GM18505 (cell line): ENCODE measurements around the gene TSFM.

ENCODE experiments used
- ATAC-seq: cut with Tn5 transposase; IDR thresholded peaks from one replicate; pipeline ENCODE4 v1.9.1; 2021; ENCODE audit not compliant: unreplicated experiment
- POLR2A ChIP-seq: IDR thresholded peaks from 4 replicates; pipeline ENCODE4 v1.6.1; 2011; ENCODE audit warnings: borderline replicate concordance; ENCODE audit not compliant: insufficient read depth, insufficient read length; ENCODE audit errors: extremely low read depth

TSFM gene

GRCh38 chr12:57775044-57775443 is 7.5 kb upstream of the TSFM start:
- no peak for ATAC-seq

GRCh38 chr12:57775563-57776246 is 6.9 kb upstream of the TSFM start:
- no peak for ATAC-seq
- TF ChIP-seq POLR2A: no peak

More at GRCh38 chr12:57775044-57775443, 7.5 kb upstream of the TSFM start:
- TF ChIP-seq POLR2A: no peak

GRCh38 chr12:57776247-57776587 is 6.4 kb upstream of the TSFM start:
- no peak for TF ChIP-seq POLR2A
- no peak for ATAC-seq

GRCh38 chr12:57777367-57777766 is 5.2 kb upstream of the TSFM start:
- TF ChIP-seq POLR2A: no peak
- no peak for ATAC-seq

- no peak for TF ChIP-seq POLR2A
- no peak for ATAC-seq
These were observed 4.7 kb upstream of the TSFM start for GRCh38 chr12:57777911-57778310.

- ATAC-seq: no peak
- no peak for TF ChIP-seq POLR2A
These were observed 2.9 kb upstream of the TSFM start for GRCh38 chr12:57779736-57780135.

GRCh38 chr12:57780284-57780897 is 2.2 kb upstream of the TSFM start:
- TF ChIP-seq POLR2A: no peak
- no peak for ATAC-seq

- no peak for ATAC-seq
- TF ChIP-seq POLR2A: no peak
These were observed 1.3 kb upstream of the TSFM start for GRCh38 chr12:57781244-57781643.

GRCh38 chr12:57781801-57782200 is 786 bp upstream of the TSFM start:
- no peak for ATAC-seq
- TF ChIP-seq POLR2A: no peak

GRCh38 chr12:57782243-57782607 is 362 bp upstream of the TSFM start:
- no peak for TF ChIP-seq POLR2A
- no peak for ATAC-seq

- no peak for TF ChIP-seq POLR2A
- no peak for ATAC-seq
These were observed 847 bp downstream of the TSFM start for GRCh38 chr12:57783466-57783801.

- no peak for ATAC-seq
- no peak for TF ChIP-seq POLR2A
These were observed 1.3 kb downstream of the TSFM start for GRCh38 chr12:57783861-57784260.

GRCh38 chr12:57793920-57794319 is 11.3 kb downstream of the TSFM start:
- TF ChIP-seq POLR2A: no peak
- ATAC-seq: no peak

- no peak for ATAC-seq
- TF ChIP-seq POLR2A: no peak
These were observed 12.8 kb downstream of the TSFM start for GRCh38 chr12:57795354-57795753.

- ATAC-seq: no peak
- TF ChIP-seq POLR2A: no peak
These were observed 14.4 kb downstream of the TSFM start for GRCh38 chr12:57796996-57797395.

GRCh38 chr12:57797933-57798332 is 15.3 kb downstream of the TSFM start:
- TF ChIP-seq POLR2A: no peak
- no peak for ATAC-seq

GRCh38 chr12:57800965-57801364 is 18.4 kb downstream of the TSFM start:
- no peak for ATAC-seq
- TF ChIP-seq POLR2A: no peak
